Esophagus (tissue), 2 donors: Measurements from ENCODE around the gene AOAH. TPM values are rescaled to one million over a fixed set of nuclear protein-coding genes. Genes with fewer than 3 reads are reported as not detected.
"Not testable (repeated sequence)": the region's sequence is repeated elsewhere in the genome, so short reads cannot be mapped to it uniquely, and the experiment has no call there.

Source experiments
- H3K27ac ChIP-seq, 2 donors: one replicate each; pipeline ENCODE4 v1.5.1; 2013; ENCODE audit warnings: low read depth in 2 of 2, mild to moderate bottlenecking in 2 of 2, inconsistent platforms in 1 of 2, low read length in 1 of 2, moderate library complexity in 1 of 2
- H3K27me3 ChIP-seq, 2 donors: one replicate each; pipeline ENCODE4 v1.6.1; 2013; ENCODE audit warnings: low read length in 2 of 2, control low read depth in 1 of 2, mild to moderate bottlenecking in 1 of 2; ENCODE audit not compliant: insufficient read depth in 2 of 2, control insufficient read depth in 1 of 2
- H3K36me3 ChIP-seq, 2 donors: one replicate each; pipeline ENCODE4 v1.6.1; 2013; ENCODE audit warnings: low read length in 1 of 2; ENCODE audit not compliant: control insufficient read depth in 2 of 2, insufficient read depth in 2 of 2
- H3K4me1 ChIP-seq, 2 donors: one replicate each; pipeline ENCODE4 v1.6.1; 2013; ENCODE audit warnings: low read length in 1 of 2; ENCODE audit not compliant: control insufficient read depth in 2 of 2, insufficient read depth in 2 of 2
- H3K4me3 ChIP-seq, 2 donors: one replicate each; pipeline ENCODE4 v1.5.1; 2013; ENCODE audit warnings: low read length in 2 of 2, mild to moderate bottlenecking in 2 of 2, low read depth in 1 of 2, moderate library complexity in 1 of 2
- H3K9me3 ChIP-seq, 2 donors: one replicate each; pipeline ENCODE4 v1.6.1; 2013; ENCODE audit warnings: mild to moderate bottlenecking in 2 of 2, low read depth in 1 of 2, low read length in 1 of 2, moderate library complexity in 1 of 2; ENCODE audit not compliant: control insufficient read depth in 2 of 2, insufficient read depth in 1 of 2
- WGBS, 2 donors: extraction: QIAGEN DNeasy Blood & Tissue Kit; methylation state at CpG; one replicate each; pipeline ENCODE4 v1.1.7; 2013; 5-methylcytosine and 5-hydroxymethylcytosine counted together
- polyA plus RNA-seq, 2 donors: library from polyadenylated mRNA; stranded (reverse); fragments of 200-250 nt; gene quantifications; one replicate each; pipeline ENCODE4 v1.2.3, GENCODE V29; 2013
- donor health status: healthy with polysubstance abuse.
- donor health status: Bipolar disorder and iron deficiency.

Gene AOAH
- polyA plus RNA-seq, 2 donors: 0.71 to 1.7 TPM

DNA sequence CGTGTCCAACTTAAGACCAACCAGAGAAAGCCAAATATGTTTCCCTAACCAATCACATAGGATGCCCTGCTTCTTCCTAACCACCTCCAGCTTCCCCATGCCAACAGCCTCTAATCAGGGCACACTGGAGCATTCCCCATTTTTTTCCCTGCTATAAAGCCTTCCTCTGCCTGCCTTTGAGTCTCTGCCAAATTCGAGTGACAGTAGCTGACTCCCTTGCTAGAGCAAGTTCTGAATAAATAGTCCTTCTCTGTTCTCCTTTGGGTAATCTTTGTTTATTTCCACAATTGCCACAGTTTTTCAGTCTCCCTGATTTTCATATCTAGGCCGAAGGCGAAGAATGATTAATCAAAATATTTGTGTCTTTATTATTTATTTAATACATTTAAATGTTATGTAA, 238.0 kb downstream of the AOAH start:
- H3K36me3 ChIP-seq: no peaks in the 10 kb centered on the region
- no peak overlapping the region for H3K27ac ChIP-seq
- H3K4me1 ChIP-seq: no peaks in the 10 kb centered on the region
- 72 to 76% methylated on average over 4 of the region's 4 CpGs for WGBS, 2 donors
- no peaks in the 10 kb centered on the region for H3K27me3 ChIP-seq
- H3K4me3 ChIP-seq: no peak overlapping the region
- no peaks in the 10 kb centered on the region for H3K9me3 ChIP-seq

DNA sequence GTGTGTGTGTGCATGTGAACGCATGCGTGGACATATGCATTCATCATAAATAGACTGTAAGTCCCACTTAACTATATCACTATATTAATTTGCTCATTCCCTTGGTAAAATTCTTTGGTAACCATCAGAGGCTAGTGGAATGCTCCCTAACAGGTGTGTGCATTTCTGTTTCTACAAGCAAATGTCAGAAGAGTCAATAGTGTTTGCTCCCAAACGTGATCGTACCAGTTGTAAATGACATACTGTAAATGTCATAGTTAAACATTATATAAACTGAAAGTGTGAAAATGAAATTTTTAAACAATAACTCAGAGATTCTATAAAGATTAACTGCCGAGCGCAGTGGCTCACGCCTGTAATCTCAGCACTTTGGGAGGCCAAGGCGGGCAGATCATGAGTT, 240.0 kb downstream of the AOAH start:
- Histone ChIP-seq H3K36me3 (no peaks in the 10 kb centered on the region), H3K27me3 (no peaks in the 10 kb centered on the region), H3K27ac (no peak overlapping the region), H3K9me3 (no peaks in the 10 kb centered on the region), H3K4me1 (no peaks in the 10 kb centered on the region), H3K4me3 (no peak overlapping the region)
- WGBS, 2 donors: 69 to 78% methylated on average over 8 of the region's 8 CpGs

DNA sequence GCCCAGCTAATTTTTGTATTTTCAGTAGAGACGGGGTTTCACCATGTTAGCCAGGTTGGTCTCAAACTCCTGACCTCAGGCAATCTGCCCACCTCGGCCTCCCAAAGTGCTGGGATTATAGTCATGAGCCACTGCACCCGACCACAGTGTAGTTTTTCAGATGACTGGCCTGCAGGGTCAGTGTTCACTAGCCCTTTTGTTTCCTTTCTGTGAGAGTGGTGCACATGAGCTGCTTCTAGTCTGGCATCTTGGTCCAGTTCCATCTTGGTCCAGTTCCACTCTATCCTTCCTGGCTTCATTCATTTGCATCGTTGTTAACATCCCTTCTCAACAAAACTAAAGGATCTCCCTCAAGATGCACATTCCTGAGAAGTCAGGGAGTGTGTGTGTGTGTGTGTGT, 240.4 kb downstream of the AOAH start:
- not testable (repeated sequence) for H3K4me1 ChIP-seq
- WGBS, 2 donors: 68 to 81% methylated on average over 4 of the region's 4 CpGs

DNA sequence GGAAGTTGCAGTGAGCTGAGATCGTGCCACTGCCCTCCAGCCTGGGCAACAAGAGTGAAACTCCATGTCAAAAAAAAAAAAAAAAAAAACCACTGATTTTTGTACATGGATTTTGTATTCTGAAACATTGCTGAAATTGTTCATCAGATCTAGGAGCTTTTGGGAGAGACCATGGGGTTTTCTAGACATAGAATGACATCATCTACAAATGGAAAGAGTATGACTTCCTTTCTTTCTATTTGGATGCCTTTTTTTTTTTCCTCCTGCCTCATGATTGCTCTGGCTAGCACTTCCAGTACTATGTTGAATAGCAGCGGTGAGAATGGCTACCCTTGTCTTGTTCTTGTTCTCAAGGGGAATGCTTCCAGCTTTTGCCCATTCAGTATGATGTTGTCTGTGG, 245.5 kb downstream of the AOAH start:
- Histone ChIP-seq H3K4me3 (no peak overlapping the region), H3K36me3 (no peaks in the 10 kb centered on the region), H3K4me1 (peaks cover 0 to 3% of the 10 kb centered on the region in 2 donors), H3K9me3 (no peaks in the 10 kb centered on the region), H3K27me3 (no peaks in the 10 kb centered on the region), H3K27ac (no peak overlapping the region)
- 87 to 91% methylated on average over 2 of the region's 2 CpGs for WGBS, 2 donors

More for the DNA sequence above, 240.4 kb downstream of the AOAH start:
- not testable (repeated sequence) for H3K36me3 ChIP-seq, H3K9me3 ChIP-seq, H3K27me3 ChIP-seq, H3K27ac ChIP-seq, H3K4me3 ChIP-seq

DNA sequence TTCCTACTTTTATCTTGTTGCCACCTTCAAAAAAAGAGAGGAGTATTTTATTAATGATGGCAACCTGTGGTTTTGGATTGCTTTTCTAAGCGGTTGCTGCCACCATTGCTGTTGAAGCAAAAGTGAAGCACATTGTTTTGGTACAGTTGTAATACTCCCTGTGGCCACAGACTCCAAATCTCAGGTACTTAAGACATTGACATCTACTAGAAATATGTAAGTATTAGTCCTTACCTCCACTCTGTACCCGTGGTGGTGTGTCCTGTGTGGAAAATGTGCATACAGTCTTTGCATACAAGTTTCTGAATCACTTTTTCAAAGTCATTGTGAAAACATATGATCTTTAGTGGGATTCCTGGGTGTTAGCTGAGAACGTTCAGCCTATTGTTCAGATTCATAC, 248.9 kb downstream of the AOAH start:
- no peak overlapping the region for H3K27ac ChIP-seq
- 88 to 89% methylated on average over 3 of the region's 3 CpGs for WGBS, 2 donors
- no peaks in the 10 kb centered on the region for H3K27me3 ChIP-seq
- no peak overlapping the region for H3K4me3 ChIP-seq
- H3K9me3 ChIP-seq: no peaks in the 10 kb centered on the region
- H3K36me3 ChIP-seq: no peaks in the 10 kb centered on the region
- peaks cover 0 to 6% of the 10 kb centered on the region in 2 donors for H3K4me1 ChIP-seq

DNA sequence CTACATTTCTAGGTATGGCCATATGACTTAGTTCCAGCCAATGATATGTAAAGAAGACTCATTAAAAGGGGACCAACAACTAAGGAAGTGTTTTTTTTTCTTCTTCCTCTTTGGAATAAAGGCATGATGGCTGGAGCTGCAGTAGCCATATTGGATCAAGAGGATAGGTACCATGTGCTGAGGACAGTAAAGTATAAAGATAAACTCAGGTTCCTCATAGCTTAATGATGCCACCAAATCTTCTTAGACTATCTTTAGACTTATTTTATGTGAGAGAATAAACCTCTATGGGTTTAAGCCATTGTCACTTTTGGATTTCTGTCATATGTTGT, 249.3 kb downstream of the AOAH start:
- H3K36me3 ChIP-seq: no peaks in the 10 kb centered on the region
- no peaks in the 10 kb centered on the region for H3K9me3 ChIP-seq
- peaks cover 0 to 6% of the 10 kb centered on the region in 2 donors for H3K4me1 ChIP-seq

DNA sequence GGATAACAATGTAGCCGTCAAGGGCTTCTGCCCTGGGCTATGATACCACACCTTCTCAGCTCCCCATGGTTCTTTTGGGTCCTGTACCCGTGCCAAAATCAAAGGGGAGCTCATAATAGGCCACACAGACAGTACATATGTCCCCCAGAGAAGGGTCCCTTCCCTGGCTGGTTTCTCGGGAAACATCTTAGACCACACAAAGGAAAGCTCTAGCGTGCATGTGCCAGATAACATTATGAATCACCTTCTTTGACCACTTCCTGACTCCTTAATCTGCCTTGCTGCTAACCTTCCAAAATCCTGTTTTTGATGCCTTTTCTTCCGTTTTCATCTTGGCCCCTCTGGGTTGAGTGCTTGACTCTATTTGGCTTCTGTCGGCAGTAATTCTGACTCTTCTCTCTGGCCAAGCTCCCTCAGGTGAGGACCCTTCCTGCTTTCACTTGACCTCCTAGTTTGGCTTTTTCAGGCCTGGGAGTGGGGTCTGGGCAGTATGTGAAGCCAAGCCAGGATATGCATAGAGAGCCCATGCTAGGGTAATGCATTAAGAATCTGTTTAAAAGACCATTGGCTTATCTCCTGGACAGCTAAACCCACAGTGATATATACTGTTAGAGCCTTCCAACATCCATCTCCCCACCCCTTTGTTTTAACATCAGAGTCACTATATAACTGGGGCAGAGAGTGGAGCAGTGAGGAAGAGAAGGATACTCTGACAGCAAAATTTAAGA, 249.8 kb downstream of the AOAH start:
- Histone ChIP-seq H3K27ac (no peak overlapping the region), H3K9me3 (no peaks in the 10 kb centered on the region), H3K36me3 (no peaks in the 10 kb centered on the region), H3K4me3 (no peak overlapping the region), H3K27me3 (no peaks in the 10 kb centered on the region), H3K4me1 (peaks cover 0 to 6% of the 10 kb centered on the region in 2 donors)
- WGBS, 2 donors: 29 to 46% methylated on average over 6 of the region's 6 CpGs

More for the DNA sequence above, 249.3 kb downstream of the AOAH start:
- Histone ChIP-seq H3K27ac (no peak overlapping the region), H3K4me3 (no peak overlapping the region), H3K27me3 (no peaks in the 10 kb centered on the region)

DNA sequence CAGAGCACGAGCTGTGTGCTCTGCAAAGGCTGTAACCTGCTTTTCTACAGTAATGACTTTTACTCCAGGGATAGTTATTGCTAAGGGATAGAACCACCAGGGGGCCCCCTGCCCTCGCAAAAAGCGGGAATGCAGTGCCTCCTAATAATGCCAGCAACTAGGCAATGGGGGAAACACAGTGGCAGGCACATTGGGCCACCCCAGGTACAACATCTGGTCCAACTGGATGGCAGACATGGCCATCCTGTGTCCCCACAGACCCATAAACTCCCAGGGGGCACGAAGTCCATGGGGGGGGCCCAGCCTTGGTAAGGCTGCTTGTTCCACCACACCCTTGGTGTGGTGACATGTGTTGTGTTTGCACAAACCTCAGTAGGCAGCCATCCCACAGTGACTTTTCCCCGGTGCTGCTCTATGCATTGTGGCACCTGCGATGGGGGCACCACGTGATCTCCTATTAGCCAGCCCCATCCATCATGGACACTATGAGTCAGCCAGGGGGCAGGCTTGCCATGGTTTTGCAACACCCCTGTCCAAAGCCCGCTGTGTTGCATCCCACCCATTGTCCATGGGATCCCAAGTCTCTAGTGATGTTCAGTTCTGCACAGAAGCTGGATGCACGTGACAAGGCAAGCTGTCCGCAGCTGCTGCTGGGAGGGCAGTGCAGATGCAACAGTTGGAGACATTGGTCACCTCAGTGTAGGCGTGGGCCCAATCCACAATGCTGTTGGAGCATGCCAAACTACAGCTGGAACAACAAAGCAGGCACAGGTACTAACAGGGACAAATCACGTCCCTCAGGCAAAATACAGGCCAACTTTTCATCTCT, 250.6 kb downstream of the AOAH start:
- Histone ChIP-seq H3K27me3 (no peaks in the 10 kb centered on the region), H3K27ac (no peak overlapping the region), H3K4me3 (no peak overlapping the region), H3K4me1 (peaks cover 0 to 6% of the 10 kb centered on the region in 2 donors), H3K36me3 (no peaks in the 10 kb centered on the region), H3K9me3 (no peaks in the 10 kb centered on the region)
- WGBS, 2 donors: 54 to 65% methylated on average over 12 of the region's 12 CpGs

DNA sequence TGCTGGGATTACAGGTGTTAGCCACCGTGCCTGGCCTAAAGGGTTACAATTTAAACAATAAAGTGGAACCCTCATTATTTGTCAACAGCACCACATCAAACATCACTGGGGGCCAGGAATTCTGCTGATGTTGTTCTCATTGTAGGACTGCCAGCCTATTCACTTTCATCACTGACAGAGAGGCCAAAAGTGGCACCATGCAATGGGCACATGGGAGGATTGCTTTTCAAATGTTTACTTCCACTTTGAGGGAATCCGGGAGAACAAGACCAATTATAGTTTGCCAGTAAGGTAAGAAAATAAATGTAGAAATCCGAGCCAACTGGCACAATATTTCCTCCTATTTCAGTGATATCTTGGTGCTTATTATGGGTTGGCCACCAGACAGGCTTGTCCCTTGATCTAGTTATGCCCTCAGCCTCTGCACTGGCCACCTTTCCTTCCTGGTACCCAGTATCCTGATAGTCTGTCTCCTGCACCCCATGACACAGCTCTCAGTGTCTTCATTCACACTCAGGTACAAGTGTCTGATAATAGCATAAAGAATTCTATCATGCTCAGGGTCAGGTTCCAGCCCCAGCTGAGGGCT, 252.1 kb downstream of the AOAH start:
- Histone ChIP-seq H3K27ac (no peak overlapping the region), H3K4me3 (no peak overlapping the region), H3K4me1 (peaks cover 0 to 6% of the 10 kb centered on the region in 2 donors), H3K36me3 (no peaks in the 10 kb centered on the region), H3K9me3 (no peaks in the 10 kb centered on the region), H3K27me3 (no peaks in the 10 kb centered on the region)
- WGBS, 2 donors: 74 to 76% methylated on average over 3 of the region's 3 CpGs
